CD4-positive, CD25-positive, alpha-beta regulatory T cell (primary cell): Measurements from ENCODE around the gene ULK4. TPM values are rescaled to one million over a fixed set of nuclear protein-coding genes. Genes with fewer than 3 reads are reported as not detected.

Experiments used
- ATAC-seq, 2 donors: fragments of 150-1000 bp; cut with Tn5 transposase; one replicate each; pipeline ENCODE4 v1.10.0; 2021; ENCODE audit warnings: low read depth in 2 of 2, moderate number of reproducible peaks in 2 of 2, moderate library complexity in 1 of 2
- DNase-seq, 3 donors: peaks; one replicate each; pipeline versions ENCODE4 v3.0.0 to v3.0.0-alpha.2; 2012 to 2022; ENCODE audit warnings: mixed read lengths in 1 of 3
- H3K27ac ChIP-seq: one replicate; pipeline ENCODE4 v1.7.0; 2013; ENCODE audit warnings: mild to moderate bottlenecking, low read length; ENCODE audit not compliant: insufficient read depth, poor library complexity, severe bottlenecking
- H3K27me3 ChIP-seq: one replicate; pipeline ENCODE4 v1.7.0; 2013; ENCODE audit warnings: low read length; ENCODE audit not compliant: control insufficient read depth, insufficient read depth
- H3K36me3 ChIP-seq: one replicate; pipeline ENCODE4 v1.7.0; 2013; ENCODE audit warnings: mild to moderate bottlenecking, low read length, moderate library complexity; ENCODE audit not compliant: control insufficient read depth, insufficient read depth
- H3K4me1 ChIP-seq: 2 replicates; pipeline ENCODE4 v1.7.0; 2013; ENCODE audit warnings: mild to moderate bottlenecking, low read length; ENCODE audit not compliant: insufficient read depth, control insufficient read depth, poor library complexity, severe bottlenecking
- H3K4me3 ChIP-seq: one replicate; pipeline ENCODE4 v1.7.0; 2013; ENCODE audit warnings: low read depth, mild to moderate bottlenecking, low read length, moderate library complexity
- H3K9me3 ChIP-seq, 2 experiments: 1 replicate in 1 of 2; 2 replicates in 1 of 2; pipeline ENCODE4 v1.7.0; 2013; ENCODE audit warnings: low read length in 2 of 2, mild to moderate bottlenecking in 1 of 2, moderate library complexity in 1 of 2; ENCODE audit not compliant: control insufficient read depth in 2 of 2
- H3K27ac Mint-ChIP-seq, 3 donors: one replicate each; pipeline ENCODE4 v1.8.0; 2020 to 2022; ENCODE audit warnings: mild to moderate bottlenecking in 3 of 3, mixed read lengths in 3 of 3, moderate library complexity in 2 of 3
- H3K27me3 Mint-ChIP-seq: one replicate; pipeline ENCODE4 v1.8.0; 2022; ENCODE audit warnings: mild to moderate bottlenecking, mixed read lengths
- H3K36me3 Mint-ChIP-seq: one replicate; pipeline ENCODE4 v1.8.0; 2020; ENCODE audit warnings: mixed read lengths
- H3K4me1 Mint-ChIP-seq, 4 donors: one replicate each; pipeline ENCODE4 v1.8.0; 2020 to 2022; ENCODE audit warnings: mixed read lengths in 4 of 4, mild to moderate bottlenecking in 1 of 4
- H3K4me3 Mint-ChIP-seq, 4 donors: one replicate each; pipeline ENCODE4 v1.8.0; 2020 to 2022; ENCODE audit warnings: mild to moderate bottlenecking in 4 of 4, mixed read lengths in 4 of 4, moderate library complexity in 3 of 4
- H3K9me3 Mint-ChIP-seq, 7 donors: one replicate each; pipeline ENCODE4 v1.8.0; 2020 to 2022; ENCODE audit warnings: mixed read lengths in 7 of 7, mild to moderate bottlenecking in 3 of 7, moderate library complexity in 2 of 7
- polyA plus RNA-seq, 4 donors: library from polyadenylated mRNA; unstranded; fragments of 300-500 nt; fragmentation: Illumina TruSeq; gene quantifications; one replicate each; pipeline ENCODE4 v1.2.3, GENCODE V29; 2021
- total RNA-seq: library from RNA; stranded (reverse); gene quantifications from one replicate; pipeline ENCODE4 v1.2.3, GENCODE V29; 2022

The ULK4 gene
- total and polyA plus RNA-seq, 5 donors from 2014 or later: 9.3 to 27.2 (median 11.1) TPM

DNA sequence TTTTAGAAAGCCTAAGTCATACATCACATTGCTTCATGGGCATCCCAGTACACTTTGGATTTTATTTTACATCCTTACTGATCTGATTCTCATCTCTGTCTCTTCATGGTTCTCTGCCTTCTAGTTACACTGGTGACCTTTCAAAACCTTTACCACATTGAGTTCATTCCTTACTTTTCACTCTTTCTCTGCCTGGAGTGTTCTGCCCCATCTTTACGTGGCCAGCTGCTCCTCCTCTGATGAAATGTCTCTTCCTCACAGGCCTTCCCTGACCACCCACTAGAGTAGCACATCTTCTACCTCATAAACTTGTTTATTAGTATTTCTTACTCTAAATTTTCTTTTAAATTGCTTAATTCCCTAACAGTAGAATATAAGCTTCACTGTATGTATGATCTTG, 744.9 kb downstream of the ULK4 start:
- no peak overlapping the region for H3K27ac ChIP-seq
- Mint-ChIP-seq H3K9me3 (no peaks in the 10 kb centered on the region), H3K36me3 (no peaks in the 10 kb centered on the region), H3K4me3 (peak overlapping the region; percentile 1 to 79 (median 66)), H3K4me1 (peaks cover 68 to 93% (median 85%) of the 10 kb centered on the region in 4 donors), H3K27me3 (no peaks in the 10 kb centered on the region), H3K27ac (peak overlapping the region in 1 of 3 donors; percentile 51)
- ATAC-seq: no peak
- H3K4me1 ChIP-seq: peaks cover 76% of the 10 kb centered on the region
- H3K27me3 ChIP-seq: no peaks in the 10 kb centered on the region
- H3K4me3 ChIP-seq: peak overlapping the region; percentile 52
- H3K36me3 ChIP-seq: no peaks in the 10 kb centered on the region
- no peak for DNase-seq
- no peaks in the 10 kb centered on the region for H3K9me3 ChIP-seq

DNA sequence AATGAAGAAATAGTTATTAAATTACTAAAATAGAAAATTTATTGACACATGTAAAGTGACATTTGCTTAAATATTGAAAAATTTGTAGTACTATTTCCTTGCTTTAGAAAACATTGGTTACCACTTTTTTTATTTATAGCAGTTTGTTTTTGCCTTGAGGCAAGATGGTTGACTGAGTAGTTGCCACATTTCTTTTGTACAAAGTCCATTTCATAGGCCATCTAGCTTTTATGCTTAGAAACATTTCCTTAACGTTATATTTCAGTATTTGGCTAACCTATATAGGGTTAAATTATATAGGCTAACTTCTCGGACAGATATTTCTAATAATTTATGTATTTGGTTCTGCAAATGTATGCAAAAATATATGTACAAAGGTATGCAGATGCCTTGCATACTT, 745.5 kb downstream of the ULK4 start:
- Mint-ChIP-seq H3K4me1 (peaks cover 68 to 93% (median 85%) of the 10 kb centered on the region in 4 donors), H3K4me3 (peak overlapping the region in 2 of 4 donors; percentile 79), H3K27ac (no peak overlapping the region), H3K9me3 (no peaks in the 10 kb centered on the region), H3K27me3 (no peaks in the 10 kb centered on the region), H3K36me3 (no peaks in the 10 kb centered on the region)
- H3K4me3 ChIP-seq: peak overlapping the region; percentile 52
- no peak overlapping the region for H3K27ac ChIP-seq
- peaks cover 76% of the 10 kb centered on the region for H3K4me1 ChIP-seq
- H3K36me3 ChIP-seq: no peaks in the 10 kb centered on the region
- DNase-seq (no peak), ATAC-seq (no peak)
- no peaks in the 10 kb centered on the region for H3K9me3 ChIP-seq
- no peaks in the 10 kb centered on the region for H3K27me3 ChIP-seq

GRCh38 chr3:41213588-41213987, 748.3 kb downstream of the ULK4 start:
- H3K4me3 Mint-ChIP-seq: peak overlapping the region; percentile 43 to 82 (median 58)
- Histone ChIP-seq H3K27ac (no peak overlapping the region), H3K36me3 (no peaks in the 10 kb centered on the region), H3K4me1 (peaks cover 52% of the 10 kb centered on the region), H3K27me3 (no peaks in the 10 kb centered on the region), H3K4me3 (peak overlapping the region; percentile 22), H3K9me3 (no peaks in the 10 kb centered on the region)
- peaks cover 63 to 84% (median 76%) of the 10 kb centered on the region in 4 donors for H3K4me1 Mint-ChIP-seq
- peaks cover 10% of the 10 kb centered on the region for H3K36me3 Mint-ChIP-seq
- H3K9me3 Mint-ChIP-seq: peaks cover 0 to 2% (median 0%) of the 10 kb centered on the region in 7 donors
- DNase-seq (no peak), ATAC-seq (no peak)
- peak overlapping the region in 1 of 3 donors; percentile 86 for H3K27ac Mint-ChIP-seq
- H3K27me3 Mint-ChIP-seq: no peaks in the 10 kb centered on the region

- ATAC-seq: no peak
- Mint-ChIP-seq H3K4me3 (peak overlapping the region in 3 of 4 donors; percentile 5 to 81 (median 33)), H3K4me1 (peaks cover 69 to 84% (median 77%) of the 10 kb centered on the region in 4 donors), H3K27me3 (no peaks in the 10 kb centered on the region), H3K9me3 (peaks cover 0 to 2% (median 0%) of the 10 kb centered on the region in 7 donors), H3K36me3 (peaks cover 14% of the 10 kb centered on the region), H3K27ac (no peak overlapping the region)
- Histone ChIP-seq H3K4me3 (peak overlapping the region; percentile 20), H3K27ac (no peak overlapping the region), H3K9me3 (no peaks in the 10 kb centered on the region), H3K36me3 (no peaks in the 10 kb centered on the region), H3K27me3 (no peaks in the 10 kb centered on the region), H3K4me1 (peaks cover 50% of the 10 kb centered on the region)
- no peak for DNase-seq
Measured at GRCh38 chr3:41212088-41212487, 749.8 kb downstream of the ULK4 start.

GRCh38 chr3:41210966-41211365, 750.9 kb downstream of the ULK4 start:
- Mint-ChIP-seq H3K36me3 (peaks cover 14% of the 10 kb centered on the region), H3K9me3 (peaks cover 0 to 2% (median 0%) of the 10 kb centered on the region in 7 donors), H3K4me3 (peak overlapping the region in 1 of 4 donors; percentile 14), H3K27ac (no peak overlapping the region), H3K27me3 (no peaks in the 10 kb centered on the region), H3K4me1 (peaks cover 70 to 85% (median 79%) of the 10 kb centered on the region in 4 donors)
- Histone ChIP-seq H3K27me3 (no peaks in the 10 kb centered on the region), H3K9me3 (no peaks in the 10 kb centered on the region), H3K4me1 (peaks cover 55% of the 10 kb centered on the region), H3K27ac (no peak overlapping the region), H3K36me3 (no peaks in the 10 kb centered on the region), H3K4me3 (no peak overlapping the region)
- DNase-seq (no peak), ATAC-seq (no peak)

DNA sequence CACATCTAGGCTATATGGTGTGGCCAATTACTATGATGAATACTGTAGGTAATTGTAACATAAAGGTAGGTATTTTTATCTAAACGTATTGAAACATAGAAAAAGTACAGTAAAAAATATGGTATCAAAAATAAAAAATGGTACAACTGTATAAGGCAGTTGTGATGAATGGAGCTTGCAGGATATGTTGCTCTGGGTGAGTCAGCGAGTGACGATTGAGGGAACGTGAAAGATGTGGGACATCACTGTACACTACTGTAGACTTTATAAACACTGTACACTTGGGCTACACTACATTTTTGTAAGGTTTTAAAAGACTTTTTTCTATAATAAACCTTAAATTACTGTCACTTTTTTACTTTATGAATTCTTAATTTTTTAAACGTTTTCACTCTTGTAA, 752.3 kb downstream of the ULK4 start:
- Mint-ChIP-seq H3K9me3 (peaks cover 0 to 2% (median 0%) of the 10 kb centered on the region in 7 donors), H3K36me3 (peaks cover 14% of the 10 kb centered on the region), H3K4me1 (peaks cover 67 to 86% (median 80%) of the 10 kb centered on the region in 4 donors), H3K4me3 (no peak overlapping the region), H3K27me3 (no peaks in the 10 kb centered on the region), H3K27ac (no peak overlapping the region)
- Histone ChIP-seq H3K9me3 (no peaks in the 10 kb centered on the region), H3K27me3 (no peaks in the 10 kb centered on the region), H3K4me1 (peaks cover 48% of the 10 kb centered on the region), H3K27ac (no peak overlapping the region), H3K36me3 (no peaks in the 10 kb centered on the region), H3K4me3 (no peak overlapping the region)
- DNase-seq (no peak), ATAC-seq (no peak)

DNA sequence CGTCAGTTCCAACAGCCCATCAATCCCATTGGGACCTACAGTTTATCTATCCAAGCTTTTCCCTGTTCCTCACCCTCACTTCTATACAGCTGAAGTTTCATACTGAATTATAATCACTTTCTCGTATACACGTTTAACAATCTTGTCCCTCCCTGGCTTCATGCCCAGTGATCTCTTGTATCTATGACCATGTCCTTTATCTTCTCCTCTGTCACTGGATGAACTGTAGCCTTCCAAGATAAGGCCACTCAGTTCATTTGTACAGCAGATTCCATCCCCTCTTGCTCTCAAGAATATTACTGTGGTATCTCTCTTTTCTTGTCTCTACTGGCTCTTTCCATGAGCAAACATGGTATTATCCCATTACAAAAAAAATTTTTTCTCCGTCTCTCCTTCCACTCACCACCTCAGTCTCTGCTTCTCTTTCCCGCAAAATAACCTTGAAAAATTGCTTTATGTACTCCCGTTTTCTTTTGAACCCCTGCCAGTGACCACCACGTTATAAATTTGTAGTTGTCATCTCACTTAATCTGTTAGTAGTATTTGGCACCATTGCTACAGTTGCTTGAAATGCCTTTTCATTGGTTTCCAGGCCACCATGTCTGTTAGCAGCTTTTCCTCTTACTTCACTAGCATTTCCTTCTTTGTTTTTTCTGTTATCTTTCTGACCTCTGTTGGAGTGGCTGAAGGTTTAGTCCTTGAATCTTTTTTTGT, 753.2 kb downstream of the ULK4 start:
- H3K27ac ChIP-seq: no peak overlapping the region
- Mint-ChIP-seq H3K36me3 (peaks cover 14% of the 10 kb centered on the region), H3K4me1 (peaks cover 66 to 87% (median 81%) of the 10 kb centered on the region in 4 donors), H3K27me3 (no peaks in the 10 kb centered on the region), H3K4me3 (peak overlapping the region in 3 of 4 donors; percentile 9 to 72 (median 37)), H3K9me3 (peaks cover 0 to 2% (median 0%) of the 10 kb centered on the region in 7 donors), H3K27ac (peak overlapping the region in 1 of 3 donors; percentile 11)
- H3K36me3 ChIP-seq: no peaks in the 10 kb centered on the region
- H3K27me3 ChIP-seq: no peaks in the 10 kb centered on the region
- H3K9me3 ChIP-seq: no peaks in the 10 kb centered on the region
- ATAC-seq (no peak), DNase-seq (no peak)
- peak overlapping the region; percentile 28 for H3K4me3 ChIP-seq
- peaks cover 50% of the 10 kb centered on the region for H3K4me1 ChIP-seq
